ENCODE results near the gene ZNF688. TPM values are rescaled to one million over a fixed set of nuclear protein-coding genes. Genes with fewer than 3 reads are reported as not detected.

Gene ZNF688
- total and polyA plus RNA-seq, 4 donors = 3.4 to 8.9 (median 4.8) TPM

GRCh38 chr16:30521873-30522641, 49.5 kb downstream of the ZNF688 start:
- Histone ChIP-seq H3K27ac (ENCODE audit: low read depth in 1 of 2, low read length in 2 of 2) (peak overlapping the region; percentile 86 to 89), H3K9me3 (ENCODE audit: control insufficient read depth in 4 of 4, low read length in 3 of 4) (no peaks in the 10 kb centered on the region), H3K4me3 (ENCODE audit: low read depth in 1 of 3, low read length in 3 of 3) (no peak overlapping the region), H3K9ac (ENCODE audit: low read depth in 1 of 2, low read length in 2 of 2) (peak overlapping the region in 1 of 2 donors; percentile 45), H3K27me3 (ENCODE audit: control insufficient read depth in 4 of 4, insufficient read depth in 4 of 4, low read length in 3 of 4) (no peaks in the 10 kb centered on the region), H3K36me3 (ENCODE audit: control insufficient read depth in 4 of 4, insufficient read depth in 3 of 4, low read depth in 1 of 4, low read length in 3 of 4) (peaks cover 0 to 6% (median 4%) of the 10 kb centered on the region in 4 donors), H3K4me1 (ENCODE audit: control insufficient read depth in 4 of 4, insufficient read depth in 4 of 4, low read length in 3 of 4) (peaks cover 4 to 32% (median 20%) of the 10 kb centered on the region in 4 donors)
- WGBS = 38% methylated on average over 11 of the region's 11 CpGs
- TF ChIP-seq, protein P1, sequence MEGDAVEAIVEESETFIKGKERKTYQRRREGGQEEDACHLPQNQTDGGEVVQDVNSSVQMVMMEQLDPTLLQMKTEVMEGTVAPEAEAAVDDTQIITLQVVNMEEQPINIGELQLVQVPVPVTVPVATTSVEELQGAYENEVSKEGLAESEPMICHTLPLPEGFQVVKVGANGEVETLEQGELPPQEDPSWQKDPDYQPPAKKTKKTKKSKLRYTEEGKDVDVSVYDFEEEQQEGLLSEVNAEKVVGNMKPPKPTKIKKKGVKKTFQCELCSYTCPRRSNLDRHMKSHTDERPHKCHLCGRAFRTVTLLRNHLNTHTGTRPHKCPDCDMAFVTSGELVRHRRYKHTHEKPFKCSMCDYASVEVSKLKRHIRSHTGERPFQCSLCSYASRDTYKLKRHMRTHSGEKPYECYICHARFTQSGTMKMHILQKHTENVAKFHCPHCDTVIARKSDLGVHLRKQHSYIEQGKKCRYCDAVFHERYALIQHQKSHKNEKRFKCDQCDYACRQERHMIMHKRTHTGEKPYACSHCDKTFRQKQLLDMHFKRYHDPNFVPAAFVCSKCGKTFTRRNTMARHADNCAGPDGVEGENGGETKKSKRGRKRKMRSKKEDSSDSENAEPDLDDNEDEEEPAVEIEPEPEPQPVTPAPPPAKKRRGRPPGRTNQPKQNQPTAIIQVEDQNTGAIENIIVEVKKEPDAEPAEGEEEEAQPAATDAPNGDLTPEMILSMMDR (IDR thresholded peaks at IDR 0.05; ENCODE audit: low read depth, low read length, missing input control) = no peak
- TF ChIP-seq, protein P2, sequence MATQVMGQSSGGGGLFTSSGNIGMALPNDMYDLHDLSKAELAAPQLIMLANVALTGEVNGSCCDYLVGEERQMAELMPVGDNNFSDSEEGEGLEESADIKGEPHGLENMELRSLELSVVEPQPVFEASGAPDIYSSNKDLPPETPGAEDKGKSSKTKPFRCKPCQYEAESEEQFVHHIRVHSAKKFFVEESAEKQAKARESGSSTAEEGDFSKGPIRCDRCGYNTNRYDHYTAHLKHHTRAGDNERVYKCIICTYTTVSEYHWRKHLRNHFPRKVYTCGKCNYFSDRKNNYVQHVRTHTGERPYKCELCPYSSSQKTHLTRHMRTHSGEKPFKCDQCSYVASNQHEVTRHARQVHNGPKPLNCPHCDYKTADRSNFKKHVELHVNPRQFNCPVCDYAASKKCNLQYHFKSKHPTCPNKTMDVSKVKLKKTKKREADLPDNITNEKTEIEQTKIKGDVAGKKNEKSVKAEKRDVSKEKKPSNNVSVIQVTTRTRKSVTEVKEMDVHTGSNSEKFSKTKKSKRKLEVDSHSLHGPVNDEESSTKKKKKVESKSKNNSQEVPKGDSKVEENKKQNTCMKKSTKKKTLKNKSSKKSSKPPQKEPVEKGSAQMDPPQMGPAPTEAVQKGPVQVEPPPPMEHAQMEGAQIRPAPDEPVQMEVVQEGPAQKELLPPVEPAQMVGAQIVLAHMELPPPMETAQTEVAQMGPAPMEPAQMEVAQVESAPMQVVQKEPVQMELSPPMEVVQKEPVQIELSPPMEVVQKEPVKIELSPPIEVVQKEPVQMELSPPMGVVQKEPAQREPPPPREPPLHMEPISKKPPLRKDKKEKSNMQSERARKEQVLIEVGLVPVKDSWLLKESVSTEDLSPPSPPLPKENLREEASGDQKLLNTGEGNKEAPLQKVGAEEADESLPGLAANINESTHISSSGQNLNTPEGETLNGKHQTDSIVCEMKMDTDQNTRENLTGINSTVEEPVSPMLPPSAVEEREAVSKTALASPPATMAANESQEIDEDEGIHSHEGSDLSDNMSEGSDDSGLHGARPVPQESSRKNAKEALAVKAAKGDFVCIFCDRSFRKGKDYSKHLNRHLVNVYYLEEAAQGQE (IDR thresholded peaks at IDR 0.05) = no peak
- TF ChIP-seq HNF4A (conservative IDR thresholded peaks at IDR 0.05) = peak; percentile 71 to 74
- TF ChIP-seq JUND (IDR thresholded peaks at IDR 0.05) = peak; percentile 10 to 16
- TF ChIP-seq RXRA (IDR thresholded peaks at IDR 0.05) = peak; percentile 63 to 64
- TF ChIP-seq RAD21 (IDR thresholded peaks at IDR 0.05) = peak; percentile 45 to 67
- TF ChIP-seq FOXA2 (IDR thresholded peaks at IDR 0.05) = no peak
- TF ChIP-seq FOXA1 (IDR thresholded peaks at IDR 0.05) = no peak
- peak; percentile 66 to 86 for TF ChIP-seq GABPA (IDR thresholded peaks at IDR 0.05 in 1 of 2, conservative IDR thresholded peaks at IDR 0.05 in 1 of 2)
- peak; percentile 69 for TF ChIP-seq SP1 (IDR thresholded peaks at IDR 0.05)
- DNase-seq (ENCODE audit: low spot score) = no peak

DNA sequence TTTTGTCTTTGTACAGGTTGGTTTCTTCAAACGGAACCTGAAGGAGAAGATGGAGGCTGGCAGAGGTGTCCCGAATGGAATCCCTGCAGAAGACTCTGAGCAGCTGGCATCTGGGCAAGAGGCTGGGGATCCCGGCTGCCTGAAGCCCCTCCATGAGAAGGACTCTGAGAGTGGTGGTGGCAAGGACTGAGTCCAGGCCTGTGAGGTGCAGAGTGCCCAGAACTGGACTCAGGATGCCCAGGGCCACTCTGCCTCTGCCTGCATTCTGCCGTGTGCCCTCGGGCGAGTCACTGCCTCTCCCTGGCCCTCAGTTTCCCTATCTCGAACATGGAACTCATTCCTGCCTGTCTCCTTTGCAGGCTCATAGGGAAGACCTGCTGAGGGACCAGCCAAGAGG, 50.0 kb downstream of the ZNF688 start:
- no peaks in the 10 kb centered on the region for H3K27me3 ChIP-seq (ENCODE audit: control insufficient read depth in 4 of 4, insufficient read depth in 4 of 4, low read length in 3 of 4)
- no peak for TF ChIP-seq GABPA (IDR thresholded peaks at IDR 0.05 in 1 of 2, conservative IDR thresholded peaks at IDR 0.05 in 1 of 2)
- H3K27ac ChIP-seq (ENCODE audit: low read depth in 1 of 2, low read length in 2 of 2) = peak overlapping the region; percentile 86 to 89
- H3K4me1 ChIP-seq (ENCODE audit: control insufficient read depth in 4 of 4, insufficient read depth in 4 of 4, low read length in 3 of 4) = peaks cover 4 to 32% (median 20%) of the 10 kb centered on the region in 4 donors
- 91% methylated on average over 7 of the region's 7 CpGs for WGBS
- peaks cover 0 to 10% (median 6%) of the 10 kb centered on the region in 4 donors for H3K36me3 ChIP-seq (ENCODE audit: control insufficient read depth in 4 of 4, insufficient read depth in 3 of 4, low read depth in 1 of 4, low read length in 3 of 4)
- DNase-seq (ENCODE audit: low spot score) = no peak
- no peaks in the 10 kb centered on the region for H3K9me3 ChIP-seq (ENCODE audit: control insufficient read depth in 4 of 4, low read length in 3 of 4)
- no peak overlapping the region for H3K9ac ChIP-seq (ENCODE audit: low read depth in 1 of 2, low read length in 2 of 2)
- H3K4me3 ChIP-seq (ENCODE audit: low read depth in 1 of 3, low read length in 3 of 3) = no peak overlapping the region

Small RNAs within 50 kb of the gene (small RNA-seq; reads per million reads assigned to genes)
- not detected for gene AC093249.4

Other genes with a start within 250 kb of the ZNF688 start
- gene CD2BP2, start 216.4 kb downstream of the ZNF688 start, total RNA-seq = 10 to 100 TPM; 10.0 TPM
- 10 to 100 TPM; 13.4 to 15.4 TPM for gene CD2BP2, start 216.4 kb downstream of the ZNF688 start, polyA plus RNA-seq
- 10 to 100 TPM; 16.1 to 16.5 TPM for gene TBC1D10B, start 201.2 kb downstream of the ZNF688 start, total RNA-seq
- 1 to 10 TPM; 3.6 to 9.2 TPM for gene TBC1D10B, start 201.2 kb downstream of the ZNF688 start, polyA plus RNA-seq
- gene MYL11, start 196.9 kb downstream of the ZNF688 start, total RNA-seq = under 1 TPM in 1 of 2 donors, not detected in 1; 0.70 TPM
- not detected for gene MYL11, start 196.9 kb downstream of the ZNF688 start, polyA plus RNA-seq
- 1 to 10 TPM in 1 of 2 donors, under 1 TPM in 1; 0.42 to 1.0 TPM for gene SEPTIN1, start 189.2 kb downstream of the ZNF688 start, total RNA-seq
- 1 to 10 TPM; 1.4 to 2.8 TPM for gene SEPTIN1, start 189.2 kb downstream of the ZNF688 start, polyA plus RNA-seq
- 1 to 10 TPM; 3.2 to 4.7 TPM for gene ZNF48, start 176.3 kb downstream of the ZNF688 start, total RNA-seq
- 1 to 10 TPM; 2.3 to 3.0 TPM for gene ZNF48, start 176.3 kb downstream of the ZNF688 start, polyA plus RNA-seq
- gene ZNF771, start 164.1 kb downstream of the ZNF688 start, total RNA-seq = 1 to 10 TPM; 2.6 to 8.0 TPM
- gene ZNF771, start 164.1 kb downstream of the ZNF688 start, polyA plus RNA-seq = 1 to 10 TPM; 5.2 to 5.3 TPM
- gene DCTPP1, start 141.7 kb downstream of the ZNF688 start, total RNA-seq = 10 to 100 TPM in 1 of 2 donors, 1 to 10 TPM in 1; 6.0 to 12.0 TPM
- 10 to 100 TPM; 18.1 to 18.8 TPM for gene DCTPP1, start 141.7 kb downstream of the ZNF688 start, polyA plus RNA-seq
- 100 to 1,000 TPM in 1 of 2 donors, 10 to 100 TPM in 1; 50.1 to 122 TPM for gene SEPHS2, start 125.8 kb downstream of the ZNF688 start, total RNA-seq
- 100 to 1,000 TPM; 143 to 241 TPM for gene SEPHS2, start 125.8 kb downstream of the ZNF688 start, polyA plus RNA-seq
- 10 to 100 TPM in 1 of 2 donors, 1 to 10 TPM in 1; 9.4 to 11.8 TPM for gene ITGAL, start 99.0 kb downstream of the ZNF688 start, total RNA-seq
- 1 to 10 TPM; 4.3 to 4.4 TPM for gene ITGAL, start 99.0 kb downstream of the ZNF688 start, polyA plus RNA-seq
- 10 to 100 TPM in 1 of 2 donors, 1 to 10 TPM in 1; 8.9 to 12.8 TPM for gene ZNF768, start 45.1 kb downstream of the ZNF688 start, total RNA-seq
- gene ZNF768, start 45.1 kb downstream of the ZNF688 start, polyA plus RNA-seq = 10 to 100 TPM in 1 of 2 donors, 1 to 10 TPM in 1; 2.2 to 16.9 TPM
- 10 to 100 TPM in 1 of 2 donors, 1 to 10 TPM in 1; 6.9 to 10.5 TPM for gene ZNF747, start 36.9 kb downstream of the ZNF688 start, total RNA-seq
- gene ZNF747, start 36.9 kb downstream of the ZNF688 start, polyA plus RNA-seq = 1 to 10 TPM; 3.8 to 6.2 TPM
- 1 to 10 TPM; 5.0 to 6.8 TPM for gene ZNF764, start 13.3 kb downstream of the ZNF688 start, total RNA-seq
- 1 to 10 TPM; 1.6 to 3.4 TPM for gene ZNF764, start 13.3 kb downstream of the ZNF688 start, polyA plus RNA-seq
- gene ZNF785, start 14.0 kb upstream of the ZNF688 start, total RNA-seq = 1 to 10 TPM; 4.5 to 5.9 TPM
- gene ZNF785, start 14.0 kb upstream of the ZNF688 start, polyA plus RNA-seq = 1 to 10 TPM; 1.8 to 2.0 TPM
- 1 to 10 TPM; 4.6 to 5.8 TPM for gene ZNF689, start 38.7 kb upstream of the ZNF688 start, total RNA-seq
- 1 to 10 TPM; 2.6 to 4.0 TPM for gene ZNF689, start 38.7 kb upstream of the ZNF688 start, polyA plus RNA-seq
- gene PRR14, start 79.2 kb upstream of the ZNF688 start, total RNA-seq = 1 to 10 TPM; 7.5 to 9.1 TPM
- 10 to 100 TPM in 1 of 2 donors, 1 to 10 TPM in 1; 8.6 to 13.5 TPM for gene PRR14, start 79.2 kb upstream of the ZNF688 start, polyA plus RNA-seq
- gene FBRS, start 86.7 kb upstream of the ZNF688 start, total RNA-seq = 10 to 100 TPM in 1 of 2 donors, 1 to 10 TPM in 1; 7.3 to 15.1 TPM
- 10 to 100 TPM in 1 of 2 donors, 1 to 10 TPM in 1; 4.1 to 15.5 TPM for gene FBRS, start 86.7 kb upstream of the ZNF688 start, polyA plus RNA-seq
- gene SRCAP, start 127.5 kb upstream of the ZNF688 start, total RNA-seq = 10 to 100 TPM; 26.8 to 27.7 TPM
- gene SRCAP, start 127.5 kb upstream of the ZNF688 start, polyA plus RNA-seq = 1 to 10 TPM; 7.6 to 8.7 TPM
- gene PHKG2, start 176.7 kb upstream of the ZNF688 start, total RNA-seq = 10 to 100 TPM in 1 of 2 donors, 1 to 10 TPM in 1; 9.2 to 16.3 TPM
- gene PHKG2, start 176.7 kb upstream of the ZNF688 start, polyA plus RNA-seq = 10 to 100 TPM; 19.5 to 21.2 TPM
- 1 to 10 TPM in 1 of 2 donors, under 1 TPM in 1; 0.33 to 2.7 TPM for gene CFAP119, start 190.3 kb upstream of the ZNF688 start, total RNA-seq
- gene CFAP119, start 190.3 kb upstream of the ZNF688 start, polyA plus RNA-seq = 1 to 10 TPM in 1 of 2 donors, under 1 TPM in 1; 0.82 to 1.6 TPM
- gene RNF40, start 190.6 kb upstream of the ZNF688 start, total RNA-seq = 10 to 100 TPM; 41.0 to 55.4 TPM
- gene RNF40, start 190.6 kb upstream of the ZNF688 start, polyA plus RNA-seq = 10 to 100 TPM; 25.9 to 27.1 TPM
- 1 to 10 TPM; 3.3 to 4.2 TPM for gene ZNF629, start 215.5 kb upstream of the ZNF688 start, total RNA-seq
- 1 to 10 TPM in 1 of 2 donors, under 1 TPM in 1; 0.86 to 3.5 TPM for gene ZNF629, start 215.5 kb upstream of the ZNF688 start, polyA plus RNA-seq

Data from liver (tissue), 10 donors.